ENCODE results near the gene UBE2D2. TPM values are rescaled to one million over a fixed set of nuclear protein-coding genes. Genes with fewer than 3 reads are reported as not detected.
A peak's percentile ranks its signal among the peaks of the same experiment; 100 is the strongest.
"Not testable (repeated sequence)": the region's sequence is repeated elsewhere in the genome, so short reads cannot be mapped to it uniquely, and the experiment has no call there.

UBE2D2 gene
- total and polyA plus RNA-seq, 4 donors = 84.1 to 97.8 (median 91.2) TPM

DNA sequence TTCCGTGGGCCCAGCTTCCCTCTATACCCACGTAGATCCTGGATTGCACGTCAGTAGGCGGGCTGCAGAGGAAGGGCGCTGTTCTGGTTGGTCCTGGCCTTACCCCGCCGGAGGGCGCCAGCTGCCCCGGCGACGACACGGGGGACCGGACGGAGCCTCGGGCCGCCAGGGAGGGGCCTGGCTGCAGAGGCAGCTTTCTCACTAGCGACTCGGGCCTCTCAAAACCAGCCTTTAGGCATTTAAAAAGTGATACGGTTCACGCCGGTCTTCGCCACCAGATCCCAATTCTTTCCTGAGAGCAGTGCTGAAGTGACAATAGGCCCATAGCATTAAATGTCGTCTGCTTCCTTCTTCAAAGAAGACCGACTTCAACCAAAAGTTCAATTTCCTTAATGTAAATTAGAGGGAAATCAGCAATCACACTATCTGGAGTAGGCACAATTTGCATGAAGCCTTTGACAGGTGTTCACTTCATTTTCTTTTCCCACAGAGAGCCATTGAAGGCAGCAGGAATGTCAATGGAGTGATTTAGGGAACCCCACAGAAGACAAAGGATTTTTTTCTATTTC lies 17.6 kb upstream of the UBE2D2 start:
- no peak overlapping the region for H3K27ac ChIP-seq (ENCODE audit: low read depth in 1 of 2, low read length in 1 of 2)
- no peaks in the 10 kb centered on the region for H3K36me3 ChIP-seq (ENCODE audit: control insufficient read depth in 4 of 4, insufficient read depth in 4 of 4, low read length in 4 of 4)
- TF ChIP-seq, protein P1, sequence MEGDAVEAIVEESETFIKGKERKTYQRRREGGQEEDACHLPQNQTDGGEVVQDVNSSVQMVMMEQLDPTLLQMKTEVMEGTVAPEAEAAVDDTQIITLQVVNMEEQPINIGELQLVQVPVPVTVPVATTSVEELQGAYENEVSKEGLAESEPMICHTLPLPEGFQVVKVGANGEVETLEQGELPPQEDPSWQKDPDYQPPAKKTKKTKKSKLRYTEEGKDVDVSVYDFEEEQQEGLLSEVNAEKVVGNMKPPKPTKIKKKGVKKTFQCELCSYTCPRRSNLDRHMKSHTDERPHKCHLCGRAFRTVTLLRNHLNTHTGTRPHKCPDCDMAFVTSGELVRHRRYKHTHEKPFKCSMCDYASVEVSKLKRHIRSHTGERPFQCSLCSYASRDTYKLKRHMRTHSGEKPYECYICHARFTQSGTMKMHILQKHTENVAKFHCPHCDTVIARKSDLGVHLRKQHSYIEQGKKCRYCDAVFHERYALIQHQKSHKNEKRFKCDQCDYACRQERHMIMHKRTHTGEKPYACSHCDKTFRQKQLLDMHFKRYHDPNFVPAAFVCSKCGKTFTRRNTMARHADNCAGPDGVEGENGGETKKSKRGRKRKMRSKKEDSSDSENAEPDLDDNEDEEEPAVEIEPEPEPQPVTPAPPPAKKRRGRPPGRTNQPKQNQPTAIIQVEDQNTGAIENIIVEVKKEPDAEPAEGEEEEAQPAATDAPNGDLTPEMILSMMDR (IDR thresholded peaks at IDR 0.05; ENCODE audit: control extremely low read depth, extremely low read depth) = peak; percentile 44
- ATAC-seq (ENCODE audit: insufficient read depth, low FRiP score) = peak; percentile 72
- peak overlapping the region in 1 of 2 donors; percentile 64 for H3K9ac ChIP-seq (ENCODE audit: insufficient read depth in 1 of 2, low read length in 2 of 2)
- H3K9me3 ChIP-seq (ENCODE audit: control insufficient read depth in 4 of 4, insufficient read depth in 3 of 4, low read length in 3 of 4) = no peaks in the 10 kb centered on the region
- no peaks in the 10 kb centered on the region for H3K27me3 ChIP-seq (ENCODE audit: control insufficient read depth in 3 of 3, insufficient read depth in 3 of 3, low read length in 2 of 3)
- 6 to 7% methylated on average over 24 of the region's 24 CpGs for WGBS, 2 donors
- H3K4me3 ChIP-seq = no peak overlapping the region
- DNase-seq = peak; percentile 50 to 69 (median 58)
- H3K4me1 ChIP-seq (ENCODE audit: control insufficient read depth in 5 of 5, insufficient read depth in 5 of 5, low read length in 5 of 5) = peaks cover 0 to 4% (median 0%) of the 10 kb centered on the region in 5 donors

DNA sequence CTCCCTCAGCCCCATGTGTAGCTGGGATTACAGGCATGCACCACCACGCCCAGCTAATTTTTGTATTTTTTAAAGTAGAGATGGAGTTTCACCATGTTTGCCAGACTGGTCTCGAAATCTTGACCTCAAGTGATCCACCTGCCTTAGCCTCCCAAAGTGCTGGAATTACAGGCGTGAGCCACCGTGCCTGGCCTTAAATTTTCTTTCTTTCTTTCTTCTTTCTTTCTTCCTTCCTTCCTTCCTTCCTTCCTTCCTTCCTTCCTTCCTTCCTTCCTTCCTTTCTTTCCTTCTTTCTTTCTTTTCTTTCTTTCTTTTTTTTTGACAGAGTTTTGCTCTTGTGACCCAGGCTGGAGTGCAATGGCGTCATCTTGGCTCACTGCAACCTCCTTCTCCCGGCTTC lies 14.5 kb upstream of the UBE2D2 start:
- H3K27me3 ChIP-seq (ENCODE audit: control insufficient read depth in 3 of 3, insufficient read depth in 3 of 3, low read length in 2 of 3); H3K36me3 ChIP-seq (ENCODE audit: control insufficient read depth in 4 of 4, insufficient read depth in 4 of 4, low read length in 4 of 4); DNase-seq; H3K9ac ChIP-seq (ENCODE audit: insufficient read depth in 1 of 2, low read length in 2 of 2); H3K4me3 ChIP-seq; H3K9me3 ChIP-seq (ENCODE audit: control insufficient read depth in 4 of 4, insufficient read depth in 3 of 4, low read length in 3 of 4); H3K4me1 ChIP-seq (ENCODE audit: control insufficient read depth in 5 of 5, insufficient read depth in 5 of 5, low read length in 5 of 5); ATAC-seq (ENCODE audit: insufficient read depth, low FRiP score); H3K27ac ChIP-seq (ENCODE audit: low read depth in 1 of 2, low read length in 1 of 2): not testable (repeated sequence)
- WGBS, 2 donors = 84 to 87% methylated on average over 6 of the region's 6 CpGs

DNA sequence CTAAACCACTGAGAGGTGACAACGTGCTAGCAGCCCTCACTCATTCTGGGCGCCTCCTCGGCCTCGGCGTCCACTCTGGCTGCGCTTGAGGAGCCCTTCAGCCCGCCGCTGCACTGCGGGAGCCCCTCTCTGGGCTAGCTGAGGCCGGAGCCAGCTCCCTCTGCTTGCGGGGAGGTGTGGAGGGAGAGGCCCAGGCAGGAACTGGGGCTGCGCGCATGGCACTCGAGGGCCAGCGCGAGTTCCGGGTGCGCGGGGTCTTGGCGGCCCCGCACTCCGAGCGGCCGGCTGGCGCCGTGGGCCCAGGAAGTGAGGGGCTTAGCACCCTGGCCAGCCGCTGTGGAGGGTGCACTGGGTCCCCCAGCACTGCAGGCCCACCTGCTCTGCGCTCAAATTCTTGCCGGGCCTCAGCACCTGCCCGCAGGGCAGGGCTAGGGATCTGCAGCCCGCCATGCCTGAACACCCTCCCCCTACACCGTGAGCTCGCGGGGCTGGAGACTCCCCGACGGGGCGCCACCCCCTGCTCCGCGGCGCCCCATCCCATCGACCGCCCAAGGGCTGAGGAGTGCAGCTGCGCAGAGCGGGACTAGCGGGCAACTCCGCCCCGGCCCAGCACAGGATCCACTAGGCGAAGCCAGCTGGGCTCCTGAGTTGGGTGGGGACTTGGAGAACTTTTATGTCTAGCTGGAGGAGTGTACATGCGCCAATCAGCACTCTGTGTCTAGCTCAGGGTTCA lies 11.8 kb upstream of the UBE2D2 start:
- TF ChIP-seq, protein P1 (IDR thresholded peaks at IDR 0.05; ENCODE audit: control extremely low read depth, extremely low read depth) = no peak
- Histone ChIP-seq H3K36me3 (ENCODE audit: control insufficient read depth in 4 of 4, insufficient read depth in 4 of 4, low read length in 4 of 4) (no peaks in the 10 kb centered on the region), H3K27me3 (ENCODE audit: control insufficient read depth in 3 of 3, insufficient read depth in 3 of 3, low read length in 2 of 3) (peaks cover 0 to 2% (median 0%) of the 10 kb centered on the region in 3 donors), H3K4me3 (no peak overlapping the region), H3K27ac (ENCODE audit: low read depth in 1 of 2, low read length in 1 of 2) (no peak overlapping the region), H3K9me3 (ENCODE audit: control insufficient read depth in 4 of 4, insufficient read depth in 3 of 4, low read length in 3 of 4) (peaks cover 0 to 3% (median 0%) of the 10 kb centered on the region in 4 donors), H3K4me1 (ENCODE audit: control insufficient read depth in 5 of 5, insufficient read depth in 5 of 5, low read length in 5 of 5) (no peaks in the 10 kb centered on the region), H3K9ac (ENCODE audit: insufficient read depth in 1 of 2, low read length in 2 of 2) (no peak overlapping the region)
- no peak for DNase-seq
- WGBS, 2 donors = 96 to 97% methylated on average over 43 to 49 of the region's 49 CpGs
- ATAC-seq (ENCODE audit: insufficient read depth, low FRiP score) = no peak

DNA sequence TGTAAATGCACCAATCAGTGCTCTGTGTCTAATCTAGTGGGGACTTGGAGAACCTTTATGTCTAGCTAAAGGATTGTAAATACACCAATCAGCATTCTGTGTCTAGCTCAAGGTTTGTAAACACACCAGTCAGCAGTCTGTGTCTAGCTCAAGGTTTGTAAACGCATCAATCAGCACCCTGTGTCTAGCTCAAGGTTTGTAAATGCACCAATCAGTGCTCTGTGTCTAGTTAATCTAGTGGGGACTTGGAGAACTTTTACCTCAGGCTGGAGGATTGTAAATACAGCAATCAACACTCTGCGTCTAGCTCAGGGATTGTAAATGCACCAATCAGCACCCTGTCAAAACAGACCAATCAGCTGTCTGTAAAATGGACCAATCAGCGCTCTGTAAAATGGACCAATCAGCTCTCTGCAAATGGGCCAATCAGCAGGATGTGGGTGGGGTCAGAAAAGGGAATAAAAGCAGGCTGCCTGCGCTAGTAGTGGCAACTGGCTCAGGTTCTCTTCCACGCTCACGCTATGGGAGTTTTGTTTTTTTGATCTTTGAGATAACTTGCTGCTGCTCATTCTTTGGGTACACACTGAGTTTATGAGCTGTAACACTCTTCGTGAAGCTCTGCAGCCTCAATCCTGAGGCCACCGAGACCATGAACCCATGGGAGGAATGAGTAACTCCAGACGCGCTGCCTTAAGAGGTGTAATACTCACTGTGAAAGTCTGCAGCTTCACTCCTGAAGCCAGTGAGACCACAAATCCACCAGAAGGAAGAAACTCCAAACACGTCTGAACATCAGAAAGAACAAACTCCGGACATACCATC lies 10.9 kb upstream of the UBE2D2 start:
- not testable (repeated sequence) for H3K4me1 ChIP-seq (ENCODE audit: control insufficient read depth in 5 of 5, insufficient read depth in 5 of 5, low read length in 5 of 5); ATAC-seq (ENCODE audit: insufficient read depth, low FRiP score); H3K4me3 ChIP-seq; H3K9me3 ChIP-seq (ENCODE audit: control insufficient read depth in 4 of 4, insufficient read depth in 3 of 4, low read length in 3 of 4); H3K36me3 ChIP-seq (ENCODE audit: control insufficient read depth in 4 of 4, insufficient read depth in 4 of 4, low read length in 4 of 4); H3K27ac ChIP-seq (ENCODE audit: low read depth in 1 of 2, low read length in 1 of 2); DNase-seq; H3K27me3 ChIP-seq (ENCODE audit: control insufficient read depth in 3 of 3, insufficient read depth in 3 of 3, low read length in 2 of 3); H3K9ac ChIP-seq (ENCODE audit: insufficient read depth in 1 of 2, low read length in 2 of 2)
- WGBS, 2 donors = 89 to 95% methylated on average over 12 of the region's 12 CpGs

Measured in lung (tissue), 12 donors.